GM06990 (cell line): Measurements from ENCODE around the gene POU2AF3.
"Not testable (repeated sequence)": the region's sequence is repeated elsewhere in the genome, so short reads cannot be mapped to it uniquely, and the experiment has no call there.

Source experiments
- DNase-seq: peaks from one replicate; pipeline ENCODE4 v3.0.0-alpha.2; 2011; ENCODE audit not compliant: insufficient read length; ENCODE audit errors: extremely low read depth
- H3K27me3 ChIP-seq: replicated peaks from 2 replicates; pipeline ENCODE4 v1.6.0; 2011; ENCODE audit warnings: low read length; ENCODE audit not compliant: control insufficient read depth, insufficient read depth
- H3K36me3 ChIP-seq: 2 replicates; pipeline ENCODE4 v1.5.1; 2011; ENCODE audit warnings: low read length; ENCODE audit not compliant: control insufficient read depth, insufficient read depth
- H3K4me3 ChIP-seq: replicated peaks from 2 replicates; pipeline ENCODE4 v1.5.1; 2011; ENCODE audit warnings: low read depth, mild to moderate bottlenecking, control low read depth, low read length
- TF ChIP-seq, protein P1 (sequence below): IDR thresholded peaks from 2 replicates; pipeline ENCODE4 v1.5.1; 2011; ENCODE audit warnings: low read length, control low read depth, mild to moderate bottlenecking, inconsistent platforms; ENCODE audit not compliant: insufficient read depth, poor library complexity, severe bottlenecking

POU2AF3 gene

GRCh38 chr11:111272420-111272819 is 25.9 kb upstream of the POU2AF3 start:
- TF ChIP-seq, protein P1, sequence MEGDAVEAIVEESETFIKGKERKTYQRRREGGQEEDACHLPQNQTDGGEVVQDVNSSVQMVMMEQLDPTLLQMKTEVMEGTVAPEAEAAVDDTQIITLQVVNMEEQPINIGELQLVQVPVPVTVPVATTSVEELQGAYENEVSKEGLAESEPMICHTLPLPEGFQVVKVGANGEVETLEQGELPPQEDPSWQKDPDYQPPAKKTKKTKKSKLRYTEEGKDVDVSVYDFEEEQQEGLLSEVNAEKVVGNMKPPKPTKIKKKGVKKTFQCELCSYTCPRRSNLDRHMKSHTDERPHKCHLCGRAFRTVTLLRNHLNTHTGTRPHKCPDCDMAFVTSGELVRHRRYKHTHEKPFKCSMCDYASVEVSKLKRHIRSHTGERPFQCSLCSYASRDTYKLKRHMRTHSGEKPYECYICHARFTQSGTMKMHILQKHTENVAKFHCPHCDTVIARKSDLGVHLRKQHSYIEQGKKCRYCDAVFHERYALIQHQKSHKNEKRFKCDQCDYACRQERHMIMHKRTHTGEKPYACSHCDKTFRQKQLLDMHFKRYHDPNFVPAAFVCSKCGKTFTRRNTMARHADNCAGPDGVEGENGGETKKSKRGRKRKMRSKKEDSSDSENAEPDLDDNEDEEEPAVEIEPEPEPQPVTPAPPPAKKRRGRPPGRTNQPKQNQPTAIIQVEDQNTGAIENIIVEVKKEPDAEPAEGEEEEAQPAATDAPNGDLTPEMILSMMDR = no peak
- no peak overlapping the region for H3K4me3 ChIP-seq

GRCh38 chr11:111282562-111283075 is 15.7 kb upstream of the POU2AF3 start:
- Histone ChIP-seq H3K27me3 (no peaks in the 10 kb centered on the region; the same call in 1 of the 2 replicates), H3K36me3 (no peaks in the 10 kb centered on the region), H3K4me3 (no peak overlapping the region)
- TF ChIP-seq, protein P1 = no peak
- no peak for DNase-seq

More at GRCh38 chr11:111272420-111272819, 25.9 kb upstream of the POU2AF3 start:
- Histone ChIP-seq H3K36me3 (no peaks in the 10 kb centered on the region), H3K27me3 (no peaks in the 10 kb centered on the region; the same call in 1 of the 2 replicates)
- no peak for DNase-seq

- Histone ChIP-seq H3K36me3 (no peaks in the 10 kb centered on the region), H3K27me3 (no peaks in the 10 kb centered on the region), H3K4me3 (no peak overlapping the region)
- TF ChIP-seq, protein P1 = no peak
- DNase-seq = no peak
Measured at GRCh38 chr11:111283945-111284481, 14.3 kb upstream of the POU2AF3 start.

GRCh38 chr11:111285189-111286091 is 12.9 kb upstream of the POU2AF3 start:
- Histone ChIP-seq H3K4me3 (no peak overlapping the region), H3K36me3 (no peaks in the 10 kb centered on the region), H3K27me3 (no peaks in the 10 kb centered on the region)
- DNase-seq = no peak
- TF ChIP-seq, protein P1 = no peak

- H3K36me3 ChIP-seq = no peaks in the 10 kb centered on the region
- no peaks in the 10 kb centered on the region for H3K27me3 ChIP-seq
- no peak for DNase-seq
- H3K4me3 ChIP-seq = no peak overlapping the region
- TF ChIP-seq, protein P1 = no peak
Measured at GRCh38 chr11:111291764-111292163, 6.6 kb upstream of the POU2AF3 start.

DNA sequence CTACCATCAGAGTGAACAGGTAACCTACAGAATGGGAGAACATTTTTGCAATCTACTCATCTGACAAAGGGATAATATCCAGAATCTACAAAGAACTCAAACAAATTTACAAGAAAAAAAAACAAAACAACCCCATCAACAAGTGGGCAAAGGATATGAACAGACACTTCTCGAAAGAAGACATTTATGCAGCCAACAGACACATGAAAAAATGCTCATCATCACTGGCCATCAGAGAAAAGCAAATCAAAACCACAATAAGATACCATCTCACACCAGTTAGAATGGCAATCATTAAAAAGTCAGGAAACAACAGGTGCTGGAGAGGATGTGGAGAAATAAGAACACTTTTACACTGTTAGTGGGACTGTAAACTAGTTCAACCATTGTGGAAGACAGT is 5.9 kb upstream of the POU2AF3 start:
- not testable (repeated sequence) for H3K36me3 ChIP-seq, DNase-seq, H3K27me3 ChIP-seq, H3K4me3 ChIP-seq
